Endothelial cell (in vitro differentiated cells): ENCODE measurements around the gene WDR62. TPM values are rescaled to one million over a fixed set of nuclear protein-coding genes. Genes with fewer than 3 reads are reported as not detected.

Source experiments
- DNase-seq: peaks from one replicate; pipeline ENCODE4 v3.0.0; 2021; ENCODE audit warnings: low spot score
- H3K27ac Mint-ChIP-seq: one replicate; pipeline ENCODE4 v1.8.0; 2021; ENCODE audit warnings: mixed read lengths, inconsistent platforms; ENCODE audit not compliant: unreplicated experiment
- H3K27me3 Mint-ChIP-seq: one replicate; pipeline ENCODE4 v1.8.0; 2021; ENCODE audit warnings: mild to moderate bottlenecking, moderate library complexity, mixed read lengths, inconsistent platforms; ENCODE audit not compliant: unreplicated experiment
- H3K36me3 Mint-ChIP-seq: one replicate; pipeline ENCODE4 v1.8.0; 2021; ENCODE audit warnings: mild to moderate bottlenecking, low read depth, mixed read lengths, inconsistent platforms; ENCODE audit not compliant: unreplicated experiment
- H3K4me1 Mint-ChIP-seq: one replicate; pipeline ENCODE4 v1.8.0; 2021; ENCODE audit warnings: mild to moderate bottlenecking, mixed read lengths, inconsistent platforms; ENCODE audit not compliant: unreplicated experiment
- H3K4me3 Mint-ChIP-seq: one replicate; pipeline ENCODE4 v1.8.0; 2021; ENCODE audit warnings: mild to moderate bottlenecking, mixed read lengths, inconsistent platforms; ENCODE audit not compliant: unreplicated experiment
- H3K9me3 Mint-ChIP-seq: one replicate; pipeline ENCODE4 v1.8.0; 2021; ENCODE audit warnings: mixed read lengths, inconsistent platforms; ENCODE audit not compliant: unreplicated experiment
- CTCF ChIP-seq: fragments of 200-600 bp; sonication (generic); IDR thresholded peaks from one replicate; pipeline ENCODE4 v1.5.0; 2021; ENCODE audit warnings: antibody characterized with exemption; ENCODE audit not compliant: unreplicated experiment
- total RNA-seq: library from RNA; stranded (reverse); fragmentation: NEBNext Ultra II Directional; extraction: Animal tissue kit (Norgen Biotek cat#: 25700); gene quantifications from one replicate; pipeline ENCODE4 v1.2.1, GENCODE V29; 2021; ENCODE audit not compliant: unreplicated experiment

The WDR62 gene
- total RNA-seq, 1 donor from 2014 or later = 8.5 TPM

GRCh38 chr19:36081385-36081784 is 26.7 kb downstream of the WDR62 start:
- H3K4me1 Mint-ChIP-seq = no peaks in the 10 kb centered on the region
- H3K27ac Mint-ChIP-seq = no peak overlapping the region
- H3K27me3 Mint-ChIP-seq = peaks cover 6% of the 10 kb centered on the region
- no peaks in the 10 kb centered on the region for H3K9me3 Mint-ChIP-seq
- no peak for TF ChIP-seq CTCF
- H3K4me3 Mint-ChIP-seq = peak overlapping the region; percentile 51
- peaks cover 23% of the 10 kb centered on the region for H3K36me3 Mint-ChIP-seq
- DNase-seq = no peak

GRCh38 chr19:36081894-36082293 is 27.2 kb downstream of the WDR62 start:
- no peaks in the 10 kb centered on the region for H3K9me3 Mint-ChIP-seq
- no peak for DNase-seq
- peaks cover 6% of the 10 kb centered on the region for H3K27me3 Mint-ChIP-seq
- no peak for TF ChIP-seq CTCF
- H3K27ac Mint-ChIP-seq = no peak overlapping the region
- H3K4me1 Mint-ChIP-seq = no peaks in the 10 kb centered on the region
- peaks cover 23% of the 10 kb centered on the region for H3K36me3 Mint-ChIP-seq
- peak overlapping the region; percentile 51 for H3K4me3 Mint-ChIP-seq

GRCh38 chr19:36082916-36083315 is 28.2 kb downstream of the WDR62 start:
- peaks cover 23% of the 10 kb centered on the region for H3K36me3 Mint-ChIP-seq
- H3K4me1 Mint-ChIP-seq = no peaks in the 10 kb centered on the region

GRCh38 chr19:36084231-36085009 is 29.7 kb downstream of the WDR62 start:
- no peaks in the 10 kb centered on the region for H3K4me1 Mint-ChIP-seq
- DNase-seq = no peak
- no peak overlapping the region for H3K27ac Mint-ChIP-seq
- peaks cover 6% of the 10 kb centered on the region for H3K27me3 Mint-ChIP-seq
- H3K9me3 Mint-ChIP-seq = no peaks in the 10 kb centered on the region
- TF ChIP-seq CTCF = no peak
- no peak overlapping the region for H3K4me3 Mint-ChIP-seq
- H3K36me3 Mint-ChIP-seq = peaks cover 23% of the 10 kb centered on the region

More at GRCh38 chr19:36082916-36083315, 28.2 kb downstream of the WDR62 start:
- H3K27ac Mint-ChIP-seq = no peak overlapping the region
- H3K4me3 Mint-ChIP-seq = no peak overlapping the region
- no peaks in the 10 kb centered on the region for H3K9me3 Mint-ChIP-seq
- no peak for TF ChIP-seq CTCF
- peaks cover 6% of the 10 kb centered on the region for H3K27me3 Mint-ChIP-seq
- DNase-seq = no peak

- Mint-ChIP-seq H3K4me1 (no peaks in the 10 kb centered on the region), H3K4me3 (no peak overlapping the region), H3K27me3 (peaks cover 6% of the 10 kb centered on the region), H3K9me3 (no peaks in the 10 kb centered on the region), H3K27ac (no peak overlapping the region), H3K36me3 (peaks cover 29% of the 10 kb centered on the region)
- no peak for TF ChIP-seq CTCF
- DNase-seq = no peak
These were observed 31.6 kb downstream of the WDR62 start for GRCh38 chr19:36086326-36086725.
